ENCODE data around the gene MAGEA6. TPM values are rescaled to one million over a fixed set of nuclear protein-coding genes. Genes with fewer than 3 reads are reported as not detected.

Gene MAGEA6
- total RNA-seq, 2 experiments from 2014 or later, result not detected

Other genes starting within 250 kb of the MAGEA6 start
- gene GABRQ, start 131.8 kb downstream of the MAGEA6 start, total RNA-seq, result under 1 TPM in 1 of 2 experiments, not detected in 1; 0.05 TPM
- gene MAGEA3, start 70.9 kb downstream of the MAGEA6 start, total RNA-seq, result not detected
- under 1 TPM; 0.26 to 0.30 TPM for gene CSAG2, start 60.4 kb downstream of the MAGEA6 start, total RNA-seq
- gene MAGEA2B, start 55.1 kb downstream of the MAGEA6 start, total RNA-seq, result not detected
- gene CSAG1, start 36.0 kb downstream of the MAGEA6 start, total RNA-seq, result not detected
- gene MAGEA12, start 35.9 kb downstream of the MAGEA6 start, total RNA-seq, result not detected
- gene MAGEA2, start 15.8 kb downstream of the MAGEA6 start, total RNA-seq, result not detected
- under 1 TPM; 0.26 to 0.74 TPM for gene CSAG3, start 10.5 kb downstream of the MAGEA6 start, total RNA-seq
- gene CETN2, start 61.1 kb upstream of the MAGEA6 start, total RNA-seq, result 10 to 100 TPM; 10.1 to 11.9 TPM
- gene NSDHL, start 61.4 kb upstream of the MAGEA6 start, total RNA-seq, result 10 to 100 TPM; 13.3 to 16.2 TPM
- 1 to 10 TPM; 1.9 to 2.3 TPM for gene ZNF185, start 128.4 kb upstream of the MAGEA6 start, total RNA-seq
- gene PNMA5, start 224.4 kb upstream of the MAGEA6 start, total RNA-seq, result not detected

Data from activated naive CD4-positive, alpha-beta T cell treated with anti-CD3 and anti-CD28 coated beads for 36 hours (primary cell).